Umbilical cord (tissue), 2 donors: ENCODE data around the gene OR6S1. TPM values are rescaled to one million over a fixed set of nuclear protein-coding genes. Genes with fewer than 3 reads are reported as not detected.
A peak's percentile ranks its signal among the peaks of the same experiment; 100 is the strongest.

ENCODE experiments used
- DNase-seq: peaks from one replicate; pipeline ENCODE4 v3.0.0-alpha.2; 2015; ENCODE audit warnings: low spot score
- total RNA-seq: library from RNA; depleted of rRNA; stranded (reverse); fragments of >200 nt; gene quantifications from one replicate; pipeline ENCODE4 v1.2.3, GENCODE V29; 2014; ENCODE audit warnings: low replicate concordance; ENCODE audit not compliant: insufficient read depth

The OR6S1 gene, protein sequence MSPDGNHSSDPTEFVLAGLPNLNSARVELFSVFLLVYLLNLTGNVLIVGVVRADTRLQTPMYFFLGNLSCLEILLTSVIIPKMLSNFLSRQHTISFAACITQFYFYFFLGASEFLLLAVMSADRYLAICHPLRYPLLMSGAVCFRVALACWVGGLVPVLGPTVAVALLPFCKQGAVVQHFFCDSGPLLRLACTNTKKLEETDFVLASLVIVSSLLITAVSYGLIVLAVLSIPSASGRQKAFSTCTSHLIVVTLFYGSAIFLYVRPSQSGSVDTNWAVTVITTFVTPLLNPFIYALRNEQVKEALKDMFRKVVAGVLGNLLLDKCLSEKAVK
- total RNA-seq: 1.4 TPM

DNA sequence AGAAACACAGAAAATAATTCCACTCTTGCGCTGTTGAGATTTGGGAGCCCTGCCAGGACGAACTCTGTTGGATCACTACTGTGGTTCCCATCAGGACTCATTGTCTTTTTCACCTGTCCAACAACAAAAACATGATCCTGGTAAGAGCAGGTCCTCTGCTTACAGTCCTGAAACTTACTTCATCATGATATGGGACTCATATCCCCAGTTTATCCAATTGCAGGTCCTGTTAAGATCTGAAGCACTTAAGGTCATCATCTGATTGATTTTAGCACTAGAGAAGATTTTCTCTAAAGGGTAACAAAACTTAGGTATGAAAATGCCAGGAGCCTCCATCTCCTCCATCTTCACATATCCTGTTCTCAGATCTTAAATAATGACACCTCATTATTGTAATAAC, at the start of gene OR6S1:
Gene OR6S1, minus strand, starts transcription at position 101 of the 400 bp plus-strand sequence. Its CDS starts 0 bp downstream, at position 101.
- DNase-seq: no peak

DNA sequence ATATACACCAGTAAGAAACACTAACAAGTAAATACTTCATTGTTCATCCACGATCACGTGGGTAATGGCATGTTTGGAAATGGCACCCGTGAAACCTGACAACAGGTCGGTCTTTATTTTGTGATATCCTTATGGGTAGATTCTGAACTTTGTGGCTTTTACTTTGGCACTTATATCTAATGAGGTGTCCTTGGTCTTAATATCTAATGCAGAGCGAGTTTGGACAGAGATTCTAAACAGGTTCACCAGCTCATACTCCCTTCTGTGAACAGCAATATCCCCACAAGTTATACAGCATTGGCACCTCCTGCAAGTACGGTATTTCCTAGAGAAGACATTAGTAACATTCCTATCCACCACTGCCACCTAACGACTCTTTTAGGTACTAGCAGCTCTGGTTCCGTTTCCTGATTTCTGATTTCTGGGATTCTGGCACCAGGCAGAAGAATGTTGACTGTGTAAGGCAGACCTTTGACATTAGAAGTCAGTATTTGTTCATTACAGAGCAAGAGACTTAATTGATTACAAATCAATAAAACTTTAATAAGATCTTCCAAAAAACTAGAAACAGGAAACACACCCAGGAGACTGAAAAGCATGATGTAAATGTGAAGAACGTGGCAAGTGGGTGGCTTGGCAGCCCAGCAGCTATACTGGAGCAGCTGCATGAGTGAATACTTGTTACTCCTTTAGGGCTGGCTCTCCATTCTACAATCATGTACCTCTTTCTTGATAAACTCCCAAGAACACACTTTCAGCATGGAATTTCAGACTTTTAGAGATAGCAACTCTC, 49.6 kb upstream of the OR6S1 start:
- DNase-seq: peak; percentile 84

DNA sequence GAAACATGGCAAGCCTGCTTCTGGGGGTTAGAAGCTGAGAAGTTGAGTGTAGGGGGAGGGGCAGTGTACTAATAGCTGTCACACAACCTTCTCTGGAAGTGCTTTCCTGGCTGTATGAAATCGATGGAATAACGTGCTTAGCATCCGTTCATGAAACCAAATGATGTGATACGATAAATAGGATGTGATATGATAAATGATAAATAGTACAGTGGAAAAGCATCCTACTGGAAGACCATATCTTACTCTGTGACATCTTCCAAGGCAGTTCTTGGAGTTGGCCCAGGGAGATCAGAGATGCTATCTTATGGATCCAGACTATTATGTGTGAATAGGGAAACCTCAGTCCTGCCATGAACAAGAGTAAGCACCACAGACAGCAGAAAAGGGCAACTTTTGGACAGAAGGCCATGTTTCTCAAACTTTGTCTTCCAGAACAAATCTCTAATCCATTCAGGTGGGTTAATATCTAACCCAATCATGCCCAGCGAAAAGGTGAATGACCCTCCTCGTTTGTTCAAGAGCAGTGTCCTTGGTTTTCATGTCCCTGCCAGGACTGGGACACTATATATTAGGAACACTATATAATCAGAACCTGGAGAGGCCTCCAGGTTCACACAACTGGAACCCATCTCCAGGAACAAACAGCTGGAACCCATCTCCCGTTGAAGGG, 46.8 kb upstream of the OR6S1 start, which contains the start of gene ANG:
Gene ANG, plus strand, starts transcription at position 598 of the 673 bp plus-strand sequence. CDS start 4,801 bp downstream, outside the sequence.
- no peak for DNase-seq

DNA sequence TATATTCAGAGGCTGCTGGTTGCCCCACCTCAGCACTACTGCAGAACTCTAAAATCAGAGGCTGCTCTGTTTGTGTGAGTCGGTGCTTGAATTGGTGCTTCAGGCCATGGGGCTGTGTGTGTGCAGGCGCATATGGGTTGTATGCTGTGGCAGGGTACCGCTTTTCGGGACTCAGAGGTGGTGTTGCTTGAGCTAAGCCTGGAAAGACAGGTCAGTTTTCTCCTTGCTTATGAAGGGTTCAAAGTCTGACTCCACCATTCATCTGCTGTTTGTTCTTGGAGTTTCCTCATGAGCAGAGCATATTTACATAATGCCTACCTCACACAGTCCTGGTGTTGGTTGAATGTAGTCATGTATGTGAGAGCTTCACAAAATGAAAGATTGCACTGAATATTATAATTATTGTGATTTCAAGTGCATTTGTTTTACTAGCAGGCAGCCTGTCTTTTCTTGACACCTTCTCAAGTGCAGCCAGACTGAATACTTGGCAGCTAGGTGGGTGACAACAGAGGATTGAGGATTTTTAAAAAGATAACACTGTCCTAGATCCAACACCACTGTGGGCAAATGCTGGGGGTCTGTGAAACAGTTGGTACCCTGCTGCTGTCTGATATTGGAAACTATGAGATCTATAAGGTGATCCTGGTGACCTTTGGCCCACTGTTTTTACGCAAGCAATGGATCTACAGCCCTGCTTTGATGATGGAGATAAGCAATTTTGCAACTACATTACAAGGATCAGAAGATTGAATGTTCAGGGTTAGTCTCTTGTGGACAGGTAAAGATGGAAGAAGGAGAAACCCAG, 46.1 kb upstream of the OR6S1 start:
- DNase-seq: no peak

DNA sequence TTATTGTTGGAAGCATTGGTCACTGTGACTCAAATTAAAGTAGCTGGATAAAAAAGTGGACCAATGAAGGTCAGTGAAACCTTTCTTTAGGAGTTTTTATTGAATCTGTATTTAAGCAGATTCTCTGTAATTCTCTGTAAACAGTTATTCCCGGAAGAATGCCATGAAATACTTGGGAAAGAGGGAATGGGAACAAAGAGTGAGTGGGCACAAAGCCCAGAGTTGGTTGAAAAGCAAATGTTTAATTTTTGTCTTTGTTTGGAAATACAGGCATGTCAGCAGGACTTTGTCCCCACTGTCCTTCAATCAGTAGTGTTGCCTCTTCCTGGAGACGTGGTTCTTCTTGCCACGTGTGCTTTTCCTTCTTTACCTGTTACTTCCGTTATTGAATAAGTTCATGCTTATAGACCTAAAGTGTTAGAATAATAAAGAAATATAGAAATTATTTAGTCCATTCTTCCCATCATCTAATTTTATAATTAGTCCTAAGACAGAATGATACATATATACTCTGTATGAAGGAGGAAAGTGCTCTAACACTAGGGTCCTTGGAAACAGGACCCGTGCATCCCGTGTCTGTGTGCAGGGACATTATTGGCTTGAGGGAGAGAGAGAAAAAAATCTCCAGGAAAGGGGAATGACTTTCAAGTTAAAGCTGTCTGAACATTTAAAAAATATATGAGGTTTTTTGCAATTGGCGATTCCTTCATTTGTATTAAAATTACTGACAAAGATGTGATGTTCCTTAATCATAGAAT, 45.1 kb upstream of the OR6S1 start:
- no peak for DNase-seq

DNA sequence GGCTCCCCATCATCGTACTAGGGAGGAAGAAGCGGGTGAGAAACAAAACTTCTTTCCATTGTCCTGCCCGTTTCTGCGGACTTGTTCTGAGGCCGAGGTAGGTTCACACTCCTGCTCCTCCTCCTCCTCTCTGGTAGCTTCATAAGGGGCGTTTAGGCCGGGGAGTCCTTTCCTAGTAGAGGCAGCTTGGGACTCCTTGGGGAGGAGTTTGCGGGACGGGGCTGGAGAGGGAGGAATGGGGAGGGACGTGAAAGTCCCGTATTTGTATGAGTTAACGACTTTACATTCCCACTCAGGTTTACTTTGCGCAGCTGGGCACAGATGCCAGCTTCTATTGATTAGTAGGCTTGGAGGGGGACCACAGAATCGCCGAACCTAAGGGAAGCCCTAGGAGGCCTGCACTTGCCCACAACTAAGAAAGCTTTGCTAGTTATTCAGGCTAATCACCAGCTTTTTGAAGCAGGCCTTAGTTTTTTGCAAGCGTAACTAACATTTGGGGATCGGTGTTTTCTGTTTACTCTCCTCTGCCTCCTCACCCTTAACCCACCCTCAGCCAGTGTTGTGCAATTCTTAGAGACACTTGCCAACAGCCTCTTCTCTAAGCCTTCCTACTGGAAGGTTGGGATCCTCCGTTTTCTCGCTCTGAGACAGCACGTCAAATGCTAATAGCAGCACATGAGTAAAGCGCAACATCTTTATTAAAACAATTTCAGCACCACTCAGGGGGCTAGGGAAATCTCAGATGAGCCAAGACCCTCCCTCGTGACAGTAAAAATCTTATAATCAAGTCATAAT, 43.4 kb upstream of the OR6S1 start:
- peak; percentile 75 for DNase-seq

DNA sequence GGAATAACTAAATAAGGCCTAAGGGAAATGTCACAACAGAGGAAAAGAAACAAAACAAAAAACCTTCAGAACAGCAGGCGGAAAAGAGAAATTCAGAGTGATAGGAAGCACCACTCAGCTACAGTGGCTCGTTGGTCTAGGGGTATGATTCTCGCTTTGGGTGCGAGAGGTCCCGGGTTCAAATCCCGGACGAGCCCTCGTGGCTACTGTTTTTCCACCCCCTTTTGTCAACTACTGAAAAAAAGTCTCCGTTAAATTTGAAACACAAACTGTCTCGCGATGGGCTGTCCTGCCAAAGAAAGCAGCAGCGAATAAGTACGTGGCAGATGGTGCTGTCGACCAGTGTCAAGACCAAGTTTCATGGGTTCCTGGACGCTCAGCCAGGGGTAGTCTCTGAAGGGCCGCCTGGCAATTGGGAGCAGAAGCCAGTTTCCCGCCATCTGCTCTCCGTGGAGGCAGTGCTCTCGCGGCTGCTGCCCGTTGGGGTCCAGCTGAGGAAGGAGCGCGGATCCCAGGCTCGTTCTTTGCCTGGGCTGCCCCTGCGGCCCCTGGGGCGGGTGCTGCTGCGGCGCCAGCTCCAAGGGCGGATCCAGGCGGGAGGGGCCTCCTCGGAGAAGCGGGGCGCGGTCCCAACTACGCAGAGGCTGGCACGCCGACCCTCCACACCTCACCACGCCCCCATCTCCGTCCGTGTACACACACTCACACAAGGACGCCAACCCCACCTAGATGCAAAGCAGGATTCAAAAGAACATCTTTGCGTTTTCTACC, 42.6 kb upstream of the OR6S1 start, which contains the start of gene RNASE4:
Gene RNASE4, plus strand, starts transcription at position 670 of the 771 bp plus-strand sequence. CDS start 14,812 bp downstream, outside the sequence.
- peak; percentile 89 for DNase-seq

DNA sequence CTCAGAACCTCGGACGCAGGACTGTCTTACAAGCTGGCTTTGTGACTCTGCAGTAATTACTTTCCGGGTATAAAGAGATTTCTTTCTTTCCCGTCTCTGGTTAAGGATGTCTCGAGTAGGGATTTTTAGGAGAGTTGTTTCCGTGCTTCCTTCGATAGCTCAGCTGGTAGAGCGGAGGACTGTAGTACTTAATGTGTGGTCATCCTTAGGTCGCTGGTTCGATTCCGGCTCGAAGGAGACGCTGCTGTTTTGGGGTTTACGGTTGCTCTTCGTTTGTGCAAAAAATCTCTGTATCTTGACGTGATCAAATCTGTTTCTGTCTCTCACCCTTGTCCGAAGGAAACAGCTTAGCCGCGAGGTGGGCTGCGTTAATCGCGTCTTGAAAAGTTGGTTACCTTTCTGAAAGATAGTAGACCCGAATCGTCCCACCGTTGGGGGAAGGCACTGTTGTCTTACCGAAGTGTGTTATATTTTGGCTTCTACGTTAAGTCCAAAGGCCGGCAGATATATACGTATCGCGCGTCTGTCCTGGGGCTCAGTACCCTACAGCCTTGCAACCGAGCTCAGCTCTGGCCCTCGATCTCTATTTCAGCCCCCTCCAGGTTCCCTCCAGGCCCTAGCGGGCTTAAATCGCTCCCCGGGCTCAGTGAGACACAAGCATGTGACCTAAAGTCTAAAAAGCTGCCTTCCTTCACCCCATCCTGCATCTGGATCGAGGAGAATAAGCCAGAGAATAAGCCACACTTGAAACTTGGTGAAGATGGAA, 41.8 kb upstream of the OR6S1 start:
- DNase-seq: peak; percentile 95

DNA sequence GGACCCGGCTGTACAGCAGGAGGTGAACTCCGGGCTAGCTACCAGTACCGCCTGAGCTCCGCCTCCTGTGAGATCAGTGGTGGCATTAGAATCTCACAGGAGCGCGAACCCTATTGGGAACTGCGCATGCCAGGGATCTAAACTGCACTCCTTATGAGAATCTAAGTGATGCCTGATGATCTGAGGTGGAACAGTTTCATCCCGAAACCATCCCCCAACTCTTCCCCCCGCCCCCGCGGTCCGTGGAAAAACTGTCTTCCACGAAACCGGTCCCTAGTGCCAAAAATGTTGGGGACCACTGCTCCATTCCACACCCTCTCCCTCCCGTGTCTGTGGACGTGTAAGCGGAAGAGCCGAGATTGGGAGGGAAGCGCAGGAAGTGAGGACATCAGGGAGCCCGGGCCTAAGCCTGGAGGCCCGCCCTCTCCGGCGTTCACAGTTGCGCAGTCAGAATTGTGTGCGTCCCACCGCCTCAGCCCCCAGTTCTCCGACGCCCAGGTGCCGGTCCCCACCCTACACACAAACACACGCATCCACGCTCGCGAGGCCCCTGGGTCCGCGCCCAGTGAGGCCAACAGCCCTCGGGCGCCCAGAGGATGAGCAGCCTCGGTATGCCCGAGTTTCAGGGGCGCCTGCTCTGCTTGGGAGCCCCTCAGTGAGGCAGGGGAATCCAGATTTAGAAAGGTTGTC, 41.1 kb upstream of the OR6S1 start:
- DNase-seq: peak; percentile 99

DNA sequence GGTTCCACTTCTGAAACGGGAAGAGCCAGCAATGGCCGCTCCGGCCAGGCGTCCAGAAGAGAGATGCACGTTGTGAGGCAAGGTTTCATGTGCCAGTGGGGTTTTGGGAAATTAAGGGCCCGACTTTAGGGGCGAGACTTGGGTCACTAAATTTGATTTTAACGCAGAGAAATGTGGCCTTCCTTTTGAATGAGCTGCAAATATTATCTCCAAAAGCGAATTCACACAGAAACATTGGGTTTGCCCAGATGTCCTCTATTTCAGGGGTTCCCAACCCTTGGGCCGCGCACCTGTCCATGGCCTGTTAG, 40.6 kb upstream of the OR6S1 start:
- DNase-seq: no peak

DNA sequence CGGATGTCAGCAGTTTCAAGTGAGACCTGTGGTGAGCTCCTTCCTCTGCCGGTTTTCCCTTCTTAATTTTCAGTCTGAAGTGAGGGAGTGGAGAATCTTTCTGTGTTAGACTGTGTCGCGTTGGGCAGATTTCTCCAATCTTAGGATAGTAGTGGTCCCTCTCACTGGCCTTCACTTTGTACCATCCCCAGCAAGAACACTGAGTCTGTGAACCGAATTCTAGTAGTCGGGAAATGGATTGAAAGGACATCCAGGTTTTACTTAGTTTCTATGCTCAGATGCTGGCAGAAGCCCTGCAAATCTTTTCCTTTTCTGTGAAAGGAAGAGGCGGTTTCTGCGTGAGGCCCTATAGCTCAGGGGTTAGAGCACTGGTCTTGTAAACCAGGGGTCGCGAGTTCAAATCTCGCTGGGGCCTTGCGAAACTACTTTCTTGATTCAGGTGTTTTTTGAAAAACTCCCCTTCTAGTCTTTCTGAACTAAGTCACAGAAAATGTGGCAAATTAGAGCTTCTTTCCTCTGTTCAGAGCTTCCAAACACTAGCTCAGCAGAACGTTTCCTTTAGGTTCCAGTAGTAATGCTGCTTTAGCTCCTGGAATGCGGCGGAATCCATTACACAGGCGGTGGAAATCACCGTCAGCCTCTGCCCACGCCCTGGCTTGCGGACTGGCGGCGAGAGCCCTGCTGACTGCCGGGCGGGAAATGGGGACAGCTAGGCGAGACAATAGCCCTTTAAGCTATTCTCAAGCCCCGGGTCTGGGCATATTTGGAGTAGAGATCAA, 40.0 kb upstream of the OR6S1 start:
- DNase-seq: peak; percentile 97

DNA sequence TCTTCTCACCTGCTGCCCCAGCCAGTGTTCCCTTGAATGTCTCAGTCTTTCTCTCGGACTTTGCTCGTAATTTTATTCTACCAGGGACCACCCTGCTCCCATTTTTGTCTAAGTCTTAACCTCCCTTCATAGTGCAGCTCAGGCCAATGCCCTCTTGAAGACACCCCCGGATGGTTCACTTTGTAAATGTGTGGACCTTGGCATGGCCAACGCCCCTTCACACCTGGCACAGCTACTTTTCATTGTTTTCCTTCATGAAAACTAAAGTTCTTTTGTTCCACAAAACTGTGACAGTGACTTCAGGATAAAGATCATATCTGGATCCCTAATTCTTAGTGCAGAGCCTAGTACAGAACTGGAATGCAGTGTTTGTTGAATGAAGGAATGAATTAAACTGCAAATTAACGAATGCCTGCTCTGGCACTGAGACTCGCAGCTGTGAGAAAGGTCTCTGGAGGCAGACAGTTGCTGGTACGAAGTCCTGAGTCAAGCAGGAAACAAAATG, 39.4 kb upstream of the OR6S1 start:
- no peak for DNase-seq

DNA sequence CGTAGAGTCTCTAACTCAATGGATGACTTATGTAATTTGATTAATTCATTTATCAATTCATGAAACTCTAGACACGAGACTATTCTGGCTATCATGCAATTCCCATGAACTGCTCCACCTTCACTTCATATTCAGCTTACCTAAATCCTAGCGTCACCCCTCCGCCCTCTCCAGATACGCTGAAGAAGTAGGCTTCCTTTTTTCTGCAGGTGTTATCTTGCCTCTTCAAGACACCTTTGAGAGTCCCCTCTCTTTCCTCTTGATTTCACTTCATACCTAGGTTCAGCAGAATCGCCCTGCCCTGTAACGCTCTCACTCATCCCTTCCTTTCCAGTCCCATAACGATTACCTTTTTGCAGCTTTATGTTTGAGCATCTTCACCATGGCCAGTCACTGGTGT, 38.9 kb upstream of the OR6S1 start:
- no peak for DNase-seq

DNA sequence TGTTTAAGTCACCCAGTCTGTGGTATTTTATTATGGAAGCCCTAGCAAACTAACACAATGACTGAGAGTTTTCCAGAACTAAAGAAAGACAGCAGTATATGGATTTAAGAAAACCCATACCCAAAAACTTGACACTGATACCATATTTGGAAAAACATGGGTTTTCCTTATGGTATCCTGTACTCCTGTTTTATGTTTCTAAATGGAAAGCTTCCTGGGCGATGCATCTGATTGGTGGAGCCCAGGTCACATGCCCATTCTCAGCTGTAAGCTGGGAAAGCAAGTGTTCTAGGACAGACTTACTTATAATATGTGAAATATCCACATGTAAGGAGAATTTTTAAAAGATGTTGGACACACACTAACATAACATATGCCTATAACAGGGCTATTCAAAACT, 38.4 kb upstream of the OR6S1 start:
- peak; percentile 27 for DNase-seq

DNA sequence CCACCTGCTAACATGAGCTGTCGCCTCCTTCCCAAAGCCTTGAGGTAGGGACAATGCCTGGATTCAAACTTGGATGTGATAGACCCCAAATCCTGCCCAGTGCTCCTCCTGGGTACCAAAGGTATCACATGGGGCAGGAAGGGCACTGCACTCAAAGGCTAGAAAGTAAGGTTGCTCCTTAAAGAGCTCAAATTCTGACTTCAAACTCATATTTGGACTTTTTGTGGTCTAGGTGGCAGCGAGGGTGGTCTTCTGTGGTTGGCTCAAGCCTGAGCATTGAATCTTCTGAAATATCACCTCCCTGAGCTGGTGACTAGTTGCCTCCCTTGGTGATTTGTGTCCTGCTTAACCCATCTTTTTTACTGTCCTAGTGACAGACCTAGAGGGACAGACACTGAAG, 34.6 kb upstream of the OR6S1 start:
- no peak for DNase-seq

DNA sequence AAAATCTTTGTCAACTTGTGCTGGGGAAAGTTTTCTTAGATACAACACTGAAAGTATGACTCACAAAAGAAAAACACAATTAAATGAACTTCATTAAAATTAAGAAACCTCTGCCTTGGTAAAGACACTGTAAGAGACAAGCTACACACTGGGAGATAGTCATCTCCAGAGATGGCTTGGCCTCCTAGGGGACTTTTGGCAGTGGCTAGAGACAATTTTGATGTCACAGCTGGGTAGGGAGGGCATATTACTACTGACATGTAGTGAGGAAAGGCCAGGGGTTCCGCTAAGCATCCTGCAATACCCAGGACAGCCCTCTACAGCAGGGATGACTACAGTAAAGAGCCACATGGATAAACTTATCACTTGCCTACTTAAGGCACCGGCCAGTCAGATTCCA, 34.2 kb upstream of the OR6S1 start:
- DNase-seq: no peak
